ENCODE data around the gene NOX5. TPM values are rescaled to one million over a fixed set of nuclear protein-coding genes. Genes with fewer than 3 reads are reported as not detected.

NOX5 gene
- total and polyA plus RNA-seq, 2 of the 13 experiments (the other 11 are each of a cell fraction or from before 2014, with no cell fraction given) = not detected

DNA sequence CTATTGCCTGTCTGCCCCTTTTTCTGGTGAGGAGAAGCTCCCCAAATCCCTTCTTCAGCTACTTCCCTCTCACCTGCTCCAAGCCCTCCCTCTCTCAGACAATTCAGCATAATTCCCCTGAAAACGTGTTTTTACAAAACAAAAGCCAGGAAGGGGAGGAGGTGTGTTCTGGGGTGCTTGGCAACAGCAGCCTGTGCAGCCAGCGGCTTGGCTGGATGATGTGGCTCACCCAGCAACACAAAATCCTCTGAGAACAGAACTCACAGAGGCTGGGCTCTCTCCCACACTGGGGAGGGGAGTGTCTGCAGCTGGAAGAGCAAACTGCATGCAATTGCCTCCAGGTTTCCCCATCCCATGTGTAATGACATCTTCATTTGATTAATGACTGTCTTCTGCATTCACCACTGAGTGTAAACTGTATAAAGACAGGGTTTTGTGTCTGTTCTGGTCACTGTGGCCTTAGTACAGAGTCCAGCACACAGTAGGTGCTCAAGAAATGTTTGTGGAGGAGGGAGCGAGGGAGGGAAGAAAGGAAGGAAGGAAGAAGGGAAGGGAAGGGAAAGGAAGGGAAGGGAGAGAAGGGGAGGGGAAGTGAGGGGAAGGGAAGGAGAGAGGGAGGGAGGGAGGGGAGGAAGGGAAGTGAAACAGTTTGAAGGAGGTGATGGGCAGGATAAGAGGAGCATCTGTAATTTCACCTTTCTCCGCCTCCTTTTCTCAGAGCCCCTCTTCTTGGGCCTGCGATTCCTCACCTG is 75.9 kb downstream of the NOX5 start:
- Histone ChIP-seq H4K20me1 (ENCODE audit: insufficient read depth, low read length) (no peaks in the 10 kb centered on the region), H3K9ac (ENCODE audit: insufficient read depth, low read depth, low read length) (no peak overlapping the region), H2AFZ (ENCODE audit: low read length) (no peak overlapping the region), H3K36me3 (replicated peaks in 1 of 2; ENCODE audit: control insufficient read depth in 1 of 2, insufficient read depth in 2 of 2, low read length in 2 of 2) (no peaks in the 10 kb centered on the region), H3K27ac (ENCODE audit: extremely low read length, insufficient read depth, low read length) (no peak overlapping the region), H3K27me3 (ENCODE audit: control insufficient read depth in 1 of 2, insufficient read depth in 2 of 2, low read length in 2 of 2) (peaks cover 4 to 30% of the 10 kb centered on the region in 2 experiments; a peak in 4 of 5 replicates), H3K4me3 (replicated peaks in 1 of 3; ENCODE audit: insufficient read depth in 1 of 3, low read depth in 2 of 3, low read length in 3 of 3) (no peak overlapping the region), H3K4me1 (ENCODE audit: insufficient read depth, low read length) (peaks cover 15% of the 10 kb centered on the region), H3K9me3 (ENCODE audit: low read length) (no peaks in the 10 kb centered on the region), H3K79me2 (ENCODE audit: insufficient read depth, low read length) (no peaks in the 10 kb centered on the region), H3K4me2 (ENCODE audit: low read depth, low read length) (no peak overlapping the region)
- in situ Hi-C loops (cut with HindIII; ENCODE audit: extremely low pct_ligation_motif_present, low pct_unique_long_range_greater_than_20kb) (no loop called here), intact Hi-C loops (cut with micrococcal nuclease; ENCODE audit: unreplicated experiment) (no loop called here)
- CTCF ChIA-PET (ENCODE audit: low intra/inter-chr PET ratio, low total read pairs) = no interaction called here
- FAIRE-seq (no peak), DNase-seq (ENCODE audit: low spot score) (no peak), ATAC-seq (no peak)
- WGBS (ENCODE audit: low lambda C conversion rate) = 21% methylated on average over 5 of the region's 5 CpGs
- no TSS peak for BruUV-seq (replicated peaks)
- POLR2A ChIA-PET = no interaction called here
- TF ChIP-seq, protein P1, sequence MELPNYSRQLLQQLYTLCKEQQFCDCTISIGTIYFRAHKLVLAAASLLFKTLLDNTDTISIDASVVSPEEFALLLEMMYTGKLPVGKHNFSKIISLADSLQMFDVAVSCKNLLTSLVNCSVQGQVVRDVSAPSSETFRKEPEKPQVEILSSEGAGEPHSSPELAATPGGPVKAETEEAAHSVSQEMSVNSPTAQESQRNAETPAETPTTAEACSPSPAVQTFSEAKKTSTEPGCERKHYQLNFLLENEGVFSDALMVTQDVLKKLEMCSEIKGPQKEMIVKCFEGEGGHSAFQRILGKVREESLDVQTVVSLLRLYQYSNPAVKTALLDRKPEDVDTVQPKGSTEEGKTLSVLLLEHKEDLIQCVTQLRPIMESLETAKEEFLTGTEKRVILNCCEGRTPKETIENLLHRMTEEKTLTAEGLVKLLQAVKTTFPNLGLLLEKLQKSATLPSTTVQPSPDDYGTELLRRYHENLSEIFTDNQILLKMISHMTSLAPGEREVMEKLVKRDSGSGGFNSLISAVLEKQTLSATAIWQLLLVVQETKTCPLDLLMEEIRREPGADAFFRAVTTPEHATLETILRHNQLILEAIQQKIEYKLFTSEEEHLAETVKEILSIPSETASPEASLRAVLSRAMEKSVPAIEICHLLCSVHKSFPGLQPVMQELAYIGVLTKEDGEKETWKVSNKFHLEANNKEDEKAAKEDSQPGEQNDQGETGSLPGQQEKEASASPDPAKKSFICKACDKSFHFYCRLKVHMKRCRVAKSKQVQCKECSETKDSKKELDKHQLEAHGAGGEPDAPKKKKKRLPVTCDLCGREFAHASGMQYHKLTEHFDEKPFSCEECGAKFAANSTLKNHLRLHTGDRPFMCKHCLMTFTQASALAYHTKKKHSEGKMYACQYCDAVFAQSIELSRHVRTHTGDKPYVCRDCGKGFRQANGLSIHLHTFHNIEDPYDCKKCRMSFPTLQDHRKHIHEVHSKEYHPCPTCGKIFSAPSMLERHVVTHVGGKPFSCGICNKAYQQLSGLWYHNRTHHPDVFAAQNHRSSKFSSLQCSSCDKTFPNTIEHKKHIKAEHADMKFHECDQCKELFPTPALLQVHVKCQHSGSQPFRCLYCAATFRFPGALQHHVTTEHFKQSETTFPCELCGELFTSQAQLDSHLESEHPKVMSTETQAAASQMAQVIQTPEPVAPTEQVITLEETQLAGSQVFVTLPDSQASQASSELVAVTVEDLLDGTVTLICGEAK (IDR thresholded peaks at IDR 0.05) = no peak
- TF ChIP-seq, protein P1 (CRISPR knock-in tag; IDR thresholded peaks at IDR 0.05) = no peak
- TF ChIP-seq HNRNPK (IDR thresholded peaks at IDR 0.05; ENCODE audit: low read depth, low read length, poor library complexity, severe bottlenecking) (peak; percentile 82), PCBP2 (optimal IDR thresholded peaks at IDR 0.05; ENCODE audit: low read depth, low read length, poor library complexity, severe bottlenecking) (peak; percentile 34)
